COR-L47 (cell line): ENCODE measurements around the gene UNC119.

Source experiments
- DNase-seq: peaks from one replicate; lab custom pipeline; 2025; lab: John Stamatoyannopoulos, UW

Gene UNC119

GRCh38 chr17:28498652-28499363 is 53.6 kb downstream of the UNC119 start:
- no peak for DNase-seq

GRCh38 chr17:28497931-28498330 is 54.5 kb downstream of the UNC119 start:
- peak; percentile 60 for DNase-seq
